GM23338 (cell line): Measurements from ENCODE around the gene MARK3.

Experiments
- CTCF ChIP-seq, 2 experiments: fragments of 200-600 bp in 1 of 2; sonication (generic) in 1 of 2; conservative IDR thresholded peaks; 2 replicates each; pipeline versions ENCODE4 v1.5.1 to v1.6.1; 2016 to 2017; ENCODE audit warnings: antibody characterized with exemption in 2 of 2, low read depth in 2 of 2, mild to moderate bottlenecking in 2 of 2, moderate library complexity in 1 of 2
- EZH2 ChIP-seq: fragments of 200-600 bp; sonication (generic); IDR thresholded peaks from one replicate; pipeline ENCODE4 v1.8.0; 2017; ENCODE audit warnings: antibody characterized with exemption, mild to moderate bottlenecking, low read depth; ENCODE audit not compliant: unreplicated experiment

DNA sequence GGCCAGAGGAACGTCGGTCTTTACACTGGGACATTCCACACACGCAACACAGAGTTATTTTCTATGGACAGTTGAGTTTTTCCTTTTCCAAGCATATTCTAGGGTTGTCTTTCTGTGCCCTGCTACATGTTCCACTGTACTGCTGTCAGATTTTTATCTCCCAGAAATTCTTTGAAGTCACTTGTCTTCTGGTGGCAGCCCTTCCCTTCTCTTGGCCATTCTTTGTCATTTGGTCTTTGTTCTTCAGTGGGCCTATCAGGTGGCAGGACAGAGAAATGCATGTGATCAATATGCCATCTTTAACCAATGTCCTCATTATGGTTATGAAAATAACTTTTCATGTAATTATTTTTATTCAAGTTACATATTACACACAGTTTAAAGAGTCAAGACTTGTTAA, 36.3 kb downstream of the MARK3 start:
- TF ChIP-seq EZH2 = no peak
- no peak for TF ChIP-seq CTCF (conservative IDR thresholded peaks at IDR 0.05; ENCODE audit: low read depth in 2 of 2)
